ENCODE results near the gene SAMD7.

Gene SAMD7

DNA sequence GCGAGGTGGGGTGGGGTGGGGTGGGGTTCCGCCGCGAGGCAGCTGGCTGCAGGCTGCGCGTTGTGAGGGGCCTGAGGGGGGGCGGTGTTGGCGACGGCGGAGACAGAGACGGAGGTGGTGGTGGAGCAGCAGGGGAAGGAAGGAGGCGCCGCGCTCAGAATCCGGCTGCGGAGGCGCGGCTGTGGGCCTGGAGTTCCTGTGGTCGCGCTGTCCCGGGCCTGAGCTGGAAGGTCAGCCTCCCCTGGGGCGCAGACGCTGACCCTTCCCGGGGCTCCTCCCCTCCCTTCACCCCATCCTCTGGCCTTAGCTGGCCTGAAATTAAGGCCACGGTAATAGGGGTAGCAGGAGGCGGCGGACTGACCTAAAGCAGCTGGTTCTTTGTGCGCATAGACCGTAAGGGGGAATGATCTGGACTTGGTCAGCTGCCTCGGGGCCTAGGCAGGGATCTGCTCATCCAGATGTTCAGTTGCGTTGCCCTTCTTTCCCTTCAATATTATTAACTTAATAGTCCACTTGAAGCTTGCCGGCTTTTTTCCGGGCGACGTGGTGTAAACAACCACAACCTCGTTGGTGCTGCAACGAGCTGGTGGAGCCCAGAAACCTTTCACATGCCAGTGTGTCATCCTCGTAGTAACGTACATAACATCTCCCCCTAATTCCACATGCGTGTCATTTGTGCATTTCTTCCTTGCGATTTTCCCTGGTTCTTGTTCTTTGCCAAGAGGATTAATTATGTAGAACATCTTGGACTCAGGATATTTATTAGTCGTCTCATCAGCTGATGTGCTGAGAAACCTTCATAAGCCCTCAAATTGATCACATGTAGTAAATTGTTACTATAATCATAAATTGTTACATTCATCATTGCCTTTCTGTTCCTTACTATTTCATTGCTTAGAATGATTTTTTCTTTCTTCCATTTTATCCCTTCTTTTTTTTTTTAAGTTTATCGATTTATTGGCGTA, 55.9 kb downstream of the SAMD7 start:
- DNase-seq: no peak

- no peak for DNase-seq
These were observed 57.0 kb downstream of the SAMD7 start for GRCh38 chr3:169968224-169968885.

DNA sequence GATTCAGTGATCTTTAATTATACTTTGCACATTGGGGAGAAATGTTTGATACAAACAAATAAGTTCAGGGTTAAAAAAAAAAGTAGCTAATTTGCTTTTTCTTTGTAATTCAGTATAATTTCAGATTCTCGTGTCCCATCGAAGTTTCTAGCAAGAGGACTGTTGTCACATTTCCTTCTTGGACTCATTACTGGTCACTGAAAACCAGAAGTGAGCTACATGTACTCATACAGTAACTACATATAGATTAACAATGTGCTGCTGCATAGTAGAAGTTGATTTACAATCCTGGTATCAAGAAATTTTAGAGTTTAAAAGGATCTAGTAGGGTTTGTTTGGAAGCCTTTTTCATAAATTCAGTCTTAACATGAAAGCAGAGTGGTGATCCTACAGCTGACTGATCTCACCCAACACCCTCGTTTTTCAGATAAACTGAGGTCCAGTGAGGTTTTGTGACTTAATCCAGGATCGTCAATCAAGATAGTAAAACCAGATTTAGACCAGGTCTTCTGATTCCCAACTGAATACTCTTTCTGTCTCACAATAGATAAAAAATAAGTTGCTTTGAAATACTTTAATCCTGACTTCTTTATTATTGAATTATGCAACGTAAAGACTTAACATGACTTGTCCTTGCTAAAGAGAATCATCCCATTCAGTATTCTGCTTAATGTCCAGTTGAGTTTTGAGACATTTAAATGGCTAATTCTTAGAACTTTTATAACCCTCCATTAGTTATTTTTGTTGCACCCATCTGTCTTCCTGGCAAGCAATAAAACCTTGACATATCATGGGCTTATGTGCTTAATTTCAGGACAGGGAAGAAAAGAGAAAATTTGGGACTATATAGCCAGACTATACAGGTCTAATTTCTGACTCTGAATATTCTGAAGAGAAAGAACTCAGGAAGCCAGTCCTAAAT, 58.1 kb downstream of the SAMD7 start:
- no peak for DNase-seq

DNA sequence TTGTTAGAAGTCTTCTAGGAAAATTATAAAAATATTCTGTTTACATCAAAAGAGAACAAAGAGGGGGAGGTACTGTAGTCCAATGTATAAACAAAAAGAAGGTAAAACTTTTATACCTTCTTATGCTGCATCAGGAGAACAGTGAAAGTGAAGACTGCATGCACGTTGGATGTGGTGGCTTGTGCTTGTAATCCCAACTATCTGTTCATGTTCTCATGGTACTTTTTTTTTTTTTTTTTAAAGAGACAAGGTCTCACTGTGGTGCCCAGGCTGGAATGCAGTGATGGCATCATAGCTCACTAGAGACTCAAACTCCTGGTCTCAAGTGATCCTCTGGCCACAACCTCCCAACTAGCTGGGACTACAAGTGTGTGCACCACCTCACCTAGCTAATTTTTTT, 59.5 kb downstream of the SAMD7 start:
- DNase-seq: no peak

GRCh38 chr3:169971522-169971921, 60.1 kb downstream of the SAMD7 start:
- DNase-seq: no peak

DNA sequence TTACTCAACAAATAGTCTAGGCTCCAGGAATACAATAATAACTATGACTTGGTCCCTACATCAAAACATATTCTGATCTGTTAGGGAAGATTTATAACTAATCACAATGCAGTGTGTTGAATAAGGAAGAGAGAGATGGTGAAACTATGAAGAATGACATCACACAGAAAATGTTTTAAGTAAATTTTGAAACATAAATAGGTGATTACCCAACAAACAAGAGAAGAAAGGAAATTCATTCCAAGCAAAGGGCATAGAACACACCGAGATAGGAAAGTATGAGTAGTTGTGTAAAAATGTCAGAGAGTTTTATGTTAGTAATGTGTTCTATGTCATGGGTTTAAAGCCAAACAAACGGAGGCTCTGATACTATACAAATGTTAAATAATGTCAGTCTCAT, 68.7 kb downstream of the SAMD7 start:
- DNase-seq: no peak

DNA sequence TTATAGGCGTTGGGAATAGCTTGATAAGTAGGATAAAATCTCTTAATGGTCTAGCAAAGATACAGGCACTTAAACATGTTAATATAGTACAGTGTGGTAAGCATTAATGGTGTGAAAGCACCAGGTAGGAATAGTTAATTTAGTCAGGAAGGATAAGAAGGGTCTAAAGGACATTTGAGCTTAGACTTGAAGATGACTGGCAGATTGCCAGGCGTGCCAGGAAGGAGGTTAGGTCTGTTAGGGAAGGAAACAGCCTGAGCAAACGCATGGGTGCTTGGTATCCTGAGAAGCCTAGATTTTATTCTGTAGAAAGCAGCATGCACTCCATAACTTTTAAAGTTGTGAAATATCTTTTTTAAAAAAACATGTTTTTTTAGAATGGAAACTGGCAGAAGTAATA, 72.9 kb downstream of the SAMD7 start:
- DNase-seq: no peak

All from NCI-H1694 treated with DMSO at 0.1 percent for 48 hours (cell line).